Measurements from ENCODE around the gene ADCY10.

Gene ADCY10

DNA sequence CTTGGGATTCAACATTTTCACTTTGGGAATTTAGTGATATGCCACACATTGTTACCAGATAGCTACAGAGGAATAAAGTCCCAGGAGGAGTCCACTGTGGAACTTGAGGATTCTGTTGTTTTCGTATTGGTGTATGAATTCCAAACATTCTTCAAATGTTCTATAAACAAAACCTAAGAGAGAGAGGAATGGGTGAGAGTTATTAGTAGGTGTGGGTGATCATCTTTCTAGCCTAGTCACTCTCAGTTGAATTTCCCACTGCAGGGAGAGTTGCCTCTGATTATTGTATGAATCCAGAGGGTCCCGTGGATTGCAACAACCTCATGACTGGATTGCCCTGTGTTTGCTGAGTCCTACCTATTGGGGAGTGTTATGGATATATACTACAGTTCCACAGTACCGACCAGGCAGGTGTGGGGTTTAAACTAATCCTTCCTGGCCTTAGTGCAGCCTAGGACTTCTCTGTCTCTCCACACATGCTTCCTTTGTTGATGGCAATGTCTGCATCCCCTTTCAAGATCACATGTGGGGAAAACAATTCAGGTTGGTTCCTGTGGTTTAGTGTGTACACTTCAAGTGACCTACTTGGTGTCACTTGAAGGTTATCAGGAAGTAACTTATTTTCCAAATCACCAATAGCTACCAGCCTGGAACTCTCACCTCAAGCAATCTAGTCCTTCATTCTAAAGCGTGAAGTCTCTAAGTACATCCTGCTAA lies 91.8 kb downstream of the ADCY10 start:
- no peak for DNase-seq (ENCODE audit: low read depth)
- TF ChIP-seq, protein P1, sequence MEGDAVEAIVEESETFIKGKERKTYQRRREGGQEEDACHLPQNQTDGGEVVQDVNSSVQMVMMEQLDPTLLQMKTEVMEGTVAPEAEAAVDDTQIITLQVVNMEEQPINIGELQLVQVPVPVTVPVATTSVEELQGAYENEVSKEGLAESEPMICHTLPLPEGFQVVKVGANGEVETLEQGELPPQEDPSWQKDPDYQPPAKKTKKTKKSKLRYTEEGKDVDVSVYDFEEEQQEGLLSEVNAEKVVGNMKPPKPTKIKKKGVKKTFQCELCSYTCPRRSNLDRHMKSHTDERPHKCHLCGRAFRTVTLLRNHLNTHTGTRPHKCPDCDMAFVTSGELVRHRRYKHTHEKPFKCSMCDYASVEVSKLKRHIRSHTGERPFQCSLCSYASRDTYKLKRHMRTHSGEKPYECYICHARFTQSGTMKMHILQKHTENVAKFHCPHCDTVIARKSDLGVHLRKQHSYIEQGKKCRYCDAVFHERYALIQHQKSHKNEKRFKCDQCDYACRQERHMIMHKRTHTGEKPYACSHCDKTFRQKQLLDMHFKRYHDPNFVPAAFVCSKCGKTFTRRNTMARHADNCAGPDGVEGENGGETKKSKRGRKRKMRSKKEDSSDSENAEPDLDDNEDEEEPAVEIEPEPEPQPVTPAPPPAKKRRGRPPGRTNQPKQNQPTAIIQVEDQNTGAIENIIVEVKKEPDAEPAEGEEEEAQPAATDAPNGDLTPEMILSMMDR (IDR thresholded peaks at IDR 0.05; ENCODE audit: control insufficient read depth, extremely low read depth, insufficient read depth): no peak
- H3K4me3 ChIP-seq (ENCODE audit: low read depth, low read length): no peak overlapping the region

DNA sequence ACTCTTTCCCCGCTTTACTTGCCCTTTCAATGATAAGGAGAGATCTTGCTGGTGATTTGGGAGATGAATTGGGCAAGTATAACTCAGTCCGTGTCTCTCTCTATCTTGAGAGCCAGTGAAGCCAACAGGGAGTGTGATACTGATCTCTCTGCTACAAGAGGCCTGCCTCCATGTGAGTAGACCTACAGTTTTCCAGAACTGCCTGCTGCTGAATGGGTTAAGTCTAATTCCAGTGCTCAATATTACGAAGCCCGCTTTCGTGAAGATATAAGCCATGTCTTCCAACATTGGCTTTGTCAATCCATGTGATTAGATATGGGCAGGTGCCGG lies 92.6 kb downstream of the ADCY10 start:
- DNase-seq (ENCODE audit: low read depth): no peak
- no peak overlapping the region for H3K4me3 ChIP-seq (ENCODE audit: low read depth, low read length)
- TF ChIP-seq, protein P1 (IDR thresholded peaks at IDR 0.05; ENCODE audit: control insufficient read depth, extremely low read depth, insufficient read depth): no peak

- no peak for DNase-seq (ENCODE audit: low read depth)
- TF ChIP-seq, protein P1 (IDR thresholded peaks at IDR 0.05; ENCODE audit: control insufficient read depth, extremely low read depth, insufficient read depth): no peak
- H3K4me3 ChIP-seq (ENCODE audit: low read depth, low read length): no peak overlapping the region
These were observed 93.1 kb downstream of the ADCY10 start for GRCh38 chr1:167820684-167821355.

- no peak overlapping the region for H3K4me3 ChIP-seq (ENCODE audit: low read depth, low read length)
- DNase-seq (ENCODE audit: low read depth): no peak
- TF ChIP-seq, protein P1 (IDR thresholded peaks at IDR 0.05; ENCODE audit: control insufficient read depth, extremely low read depth, insufficient read depth): no peak
These were observed 93.9 kb downstream of the ADCY10 start for GRCh38 chr1:167819849-167820683.

DNA sequence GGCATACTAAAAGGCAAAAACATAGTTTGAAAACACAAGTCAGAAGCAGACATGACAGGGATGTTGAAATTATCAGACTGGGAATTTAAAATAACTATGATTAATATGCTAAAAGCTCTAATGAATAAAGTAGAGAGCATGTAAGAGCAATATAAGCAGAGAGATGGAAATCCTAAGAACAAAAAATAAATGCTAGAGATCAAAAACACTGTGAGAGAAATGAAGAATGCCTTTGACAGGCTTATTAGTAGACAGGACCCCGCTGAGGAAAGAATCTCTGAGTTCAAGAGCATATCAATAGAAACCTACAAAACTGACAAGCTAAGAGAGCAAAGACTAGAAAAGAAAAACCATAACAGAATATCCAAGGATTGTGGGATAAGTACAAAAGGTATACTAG lies 98.3 kb downstream of the ADCY10 start:
- TF ChIP-seq, protein P1 (IDR thresholded peaks at IDR 0.05; ENCODE audit: control insufficient read depth, extremely low read depth, insufficient read depth): no peak
- no peak overlapping the region for H3K4me3 ChIP-seq (ENCODE audit: low read depth, low read length)
- no peak for DNase-seq (ENCODE audit: low read depth)

DNA sequence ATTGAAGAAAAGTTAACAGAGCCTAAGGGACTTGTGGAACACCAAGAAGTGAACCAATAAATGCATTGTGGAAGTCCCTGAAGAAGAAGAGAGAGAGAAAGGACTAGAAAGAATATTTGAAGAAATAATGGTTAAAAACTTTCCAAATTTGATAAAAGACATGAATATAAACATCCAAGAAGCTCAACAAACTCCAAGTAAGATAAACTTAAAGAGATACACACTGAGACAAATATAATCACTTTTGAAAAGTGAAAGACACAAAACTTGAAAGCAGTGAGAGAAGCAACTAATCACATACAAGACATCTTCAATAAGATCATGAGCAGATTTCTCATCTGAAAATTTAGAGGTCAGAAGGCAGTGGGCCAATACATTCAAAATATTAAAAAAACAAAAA lies 101.0 kb downstream of the ADCY10 start:
- TF ChIP-seq, protein P1 (IDR thresholded peaks at IDR 0.05; ENCODE audit: control insufficient read depth, extremely low read depth, insufficient read depth): no peak
- no peak for DNase-seq (ENCODE audit: low read depth)
- no peak overlapping the region for H3K4me3 ChIP-seq (ENCODE audit: low read depth, low read length)
